GM18511 (cell line): Measurements from ENCODE around the gene SH3TC1.
A peak's percentile ranks its signal among the peaks of the same experiment; 100 is the strongest.

Experiments
- ATAC-seq: cut with Tn5 transposase; IDR thresholded peaks from one replicate; pipeline ENCODE4 v1.9.1; 2021; ENCODE audit warnings: mild to moderate bottlenecking, moderate library complexity; ENCODE audit not compliant: unreplicated experiment

SH3TC1 gene

DNA sequence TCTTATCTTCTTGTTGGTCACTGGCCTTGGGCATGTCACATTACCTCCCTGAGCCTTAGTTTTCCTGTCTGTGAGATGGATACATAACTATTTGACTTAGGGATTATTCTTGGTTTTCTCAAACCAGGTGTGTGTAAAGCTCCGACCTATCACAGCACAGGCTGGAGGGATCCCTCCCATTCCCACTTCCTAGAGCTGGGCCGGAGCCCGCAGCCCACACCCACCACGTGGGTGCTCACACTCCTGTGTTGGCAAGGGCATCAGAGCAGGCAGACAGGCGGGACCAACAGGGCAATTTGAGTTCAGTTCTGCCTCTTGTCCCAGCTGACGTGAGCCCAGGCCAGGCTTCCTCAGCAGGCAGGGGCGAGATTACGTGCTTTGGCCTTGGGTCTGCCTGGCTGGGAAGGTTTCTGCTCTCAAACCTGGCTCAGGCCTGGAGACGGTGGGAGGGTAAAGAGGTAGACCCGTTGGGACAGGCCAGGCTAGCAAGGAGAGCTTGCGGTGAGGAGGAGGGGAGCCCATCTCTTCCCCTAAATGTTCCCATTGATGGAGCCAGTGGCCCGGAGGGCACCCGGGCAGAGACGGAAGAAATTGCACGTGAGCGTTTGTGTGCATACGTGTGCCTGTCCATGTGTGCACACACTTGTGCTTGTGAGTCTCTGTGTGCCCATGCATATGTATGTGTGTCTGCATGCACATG lies 734 bp upstream of the SH3TC1 start:
- ATAC-seq: no peak

DNA sequence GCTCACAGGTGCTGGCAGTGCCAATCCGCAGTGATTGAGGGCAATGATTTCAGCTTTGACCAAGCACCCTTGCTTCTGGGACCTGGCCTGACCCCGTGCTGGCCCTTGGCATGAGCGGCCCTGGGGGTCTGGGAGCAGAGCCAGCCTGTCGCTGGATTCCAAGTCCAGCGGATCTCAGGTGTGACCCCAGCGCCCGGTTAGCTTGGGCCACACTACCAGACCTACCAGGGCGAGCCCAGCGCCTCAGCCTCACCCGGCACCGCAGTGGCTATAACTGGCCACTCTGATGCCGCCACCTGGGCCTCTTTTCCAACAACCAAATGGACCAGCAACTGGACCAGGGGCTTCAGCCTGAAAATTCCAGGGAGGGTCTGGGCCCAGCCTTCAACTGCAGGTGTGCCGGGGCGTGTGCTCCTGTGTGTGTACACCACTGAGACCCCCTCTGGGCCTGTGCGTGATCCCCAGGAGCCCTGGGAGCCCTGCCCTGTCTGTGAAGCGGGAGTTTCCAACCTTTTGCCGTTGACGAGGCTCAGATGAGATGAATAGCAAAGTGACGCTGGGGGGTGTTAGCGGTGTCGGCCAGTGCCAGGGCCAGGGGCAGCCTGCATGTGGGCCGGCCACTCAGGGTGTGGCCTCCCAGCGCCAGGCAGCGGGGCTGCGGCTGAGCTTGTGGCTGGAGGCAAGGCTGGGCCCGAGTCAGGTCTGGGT lies 658 bp downstream of the SH3TC1 start:
- ATAC-seq: no peak

GRCh38 chr4:8200302-8200975 lies 1.3 kb downstream of the SH3TC1 start:
- no peak for ATAC-seq

DNA sequence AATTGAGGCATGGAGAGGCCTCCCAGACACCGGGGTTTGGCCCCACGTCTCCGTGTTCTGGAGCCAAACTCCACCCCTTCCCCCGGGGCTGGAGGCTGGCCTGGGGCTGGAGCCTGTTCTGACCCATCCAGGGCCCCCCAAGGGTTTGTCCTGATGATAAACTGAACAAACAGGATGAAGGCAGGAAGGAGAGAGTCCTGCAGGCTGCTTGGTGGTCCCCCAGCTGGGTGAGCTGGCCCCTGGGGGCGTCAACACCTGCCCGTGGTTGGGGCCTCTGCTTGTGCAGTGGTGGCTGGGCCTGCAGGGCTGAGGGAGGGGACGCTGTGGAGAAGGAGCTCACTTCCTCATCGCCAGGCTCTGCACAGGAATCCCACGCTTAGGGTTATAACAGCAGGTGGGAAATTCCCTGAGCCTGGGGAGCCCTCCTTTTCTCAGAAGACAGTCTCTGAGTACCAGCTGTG lies 2.3 kb downstream of the SH3TC1 start:
- ATAC-seq: peak; percentile 55

GRCh38 chr4:8202108-8203051 lies 3.3 kb downstream of the SH3TC1 start:
- ATAC-seq: no peak

DNA sequence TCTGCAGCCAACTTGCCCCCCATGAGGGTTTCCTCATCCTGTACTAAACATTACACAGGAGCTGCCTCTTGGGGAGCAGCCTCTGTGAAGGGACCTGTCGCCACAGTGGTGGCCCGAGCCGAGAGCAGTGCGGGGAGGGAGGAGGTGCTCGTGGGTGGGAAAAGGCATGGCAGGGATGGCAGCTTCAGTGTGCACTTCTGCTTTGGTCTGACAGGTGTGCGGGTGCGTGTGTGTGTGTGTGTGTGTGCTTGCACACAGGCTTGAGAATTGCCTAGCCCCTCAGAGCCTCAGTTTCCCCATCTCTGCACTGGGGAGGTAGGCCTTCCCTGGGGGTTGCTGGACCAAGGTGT lies 3.9 kb downstream of the SH3TC1 start:
- no peak for ATAC-seq

DNA sequence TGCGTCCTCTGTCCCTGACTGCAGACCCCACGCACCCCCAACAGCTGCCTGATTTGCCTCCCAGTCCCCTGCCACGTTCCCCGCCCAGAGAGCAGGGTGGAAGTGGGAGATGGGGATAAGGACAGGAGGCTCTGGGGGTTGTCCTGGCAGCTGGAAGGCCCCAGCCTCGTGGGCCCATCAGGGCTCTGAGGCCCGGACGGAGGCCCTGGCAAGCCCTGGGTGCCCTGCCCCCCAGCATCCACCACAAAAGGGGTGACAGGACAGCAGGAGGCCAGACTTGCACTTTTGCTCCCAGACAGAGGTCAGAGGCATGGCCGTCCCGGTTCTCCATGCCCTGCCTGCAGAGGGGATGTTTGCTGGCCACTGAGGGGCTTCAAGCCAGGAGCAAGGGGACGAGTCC lies 4.7 kb downstream of the SH3TC1 start:
- no peak for ATAC-seq

DNA sequence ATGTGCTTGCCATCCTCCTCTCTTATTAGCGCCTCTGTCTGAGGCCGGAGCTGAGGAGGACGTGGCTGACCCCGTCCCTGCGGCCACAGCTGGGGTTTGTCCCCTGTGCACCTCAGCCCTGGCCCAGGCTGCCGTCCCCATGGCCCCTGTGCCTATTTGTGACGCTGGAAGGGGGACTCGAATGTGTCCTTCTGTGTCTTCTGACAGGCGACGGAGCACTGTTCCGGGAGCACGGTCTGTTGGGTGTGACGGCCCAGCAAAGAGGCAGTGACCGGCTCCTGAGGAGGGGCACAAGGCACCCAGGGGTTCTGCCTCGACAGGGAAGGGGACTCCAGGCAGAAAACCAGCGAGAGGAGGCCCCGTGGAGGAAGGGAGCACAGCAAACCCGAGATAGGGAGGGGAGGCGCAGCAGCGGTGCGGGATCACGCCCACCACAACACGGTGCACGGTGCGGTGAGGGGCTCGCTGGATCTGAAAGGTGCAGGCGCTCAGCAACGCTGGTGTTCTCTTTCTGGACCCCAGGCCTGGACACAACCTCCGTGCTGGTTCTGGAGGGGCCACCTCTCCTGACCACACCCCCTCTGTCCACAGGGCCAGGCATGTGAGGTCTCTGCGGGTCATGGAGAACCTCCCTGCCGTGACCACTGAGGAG lies 5.6 kb downstream of the SH3TC1 start:
- no peak for ATAC-seq

GRCh38 chr4:8205241-8205707 lies 6.2 kb downstream of the SH3TC1 start:
- no peak for ATAC-seq

DNA sequence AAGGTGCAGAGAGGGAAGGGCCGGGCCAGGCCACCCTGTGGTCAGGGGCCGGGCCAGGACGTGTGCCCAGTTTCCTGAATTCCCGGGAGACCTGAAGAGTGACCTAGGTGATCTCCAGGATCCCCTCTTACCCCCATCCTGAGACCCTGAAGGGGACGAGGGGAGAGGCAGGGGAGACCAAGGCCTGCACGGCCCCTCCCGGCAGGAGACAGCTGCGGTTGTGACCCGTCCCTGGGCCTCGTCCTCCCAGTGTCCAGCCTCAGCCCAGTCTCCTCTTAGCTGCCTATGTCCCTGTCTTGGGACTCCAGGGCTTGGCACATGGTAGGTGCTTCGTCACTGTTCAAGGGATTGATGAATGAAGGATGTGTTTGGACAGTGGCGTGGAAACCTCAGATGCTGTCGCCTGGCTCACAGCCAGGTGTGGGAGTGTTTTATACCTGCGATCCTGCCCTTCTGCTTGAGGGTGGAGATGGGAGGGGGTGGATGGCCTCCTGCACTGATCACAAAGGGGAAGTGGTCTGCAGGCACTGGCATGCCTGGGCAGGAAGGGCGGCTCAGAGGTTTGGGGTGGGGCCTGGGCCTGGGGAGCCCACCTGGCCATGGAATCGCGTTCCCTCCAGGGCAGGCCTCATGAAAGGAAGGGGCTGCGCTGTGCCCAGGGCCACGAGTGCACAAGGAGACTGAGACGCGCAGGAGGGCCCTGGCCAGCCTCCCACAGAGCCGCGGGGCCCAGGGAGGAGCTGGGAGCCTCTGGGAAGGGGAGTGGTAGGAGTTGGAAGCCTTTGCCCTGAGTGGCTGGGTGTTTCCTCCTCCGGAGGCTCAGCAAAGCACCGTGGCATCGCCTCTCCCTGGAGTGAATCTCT lies 6.9 kb downstream of the SH3TC1 start:
- ATAC-seq: peak; percentile 38

GRCh38 chr4:8207314-8207713 lies 8.2 kb downstream of the SH3TC1 start:
- ATAC-seq: no peak

- ATAC-seq: no peak
These were observed 9.5 kb downstream of the SH3TC1 start for GRCh38 chr4:8208565-8208964.

- no peak for ATAC-seq
These were observed 10.2 kb downstream of the SH3TC1 start for GRCh38 chr4:8209181-8209874.

DNA sequence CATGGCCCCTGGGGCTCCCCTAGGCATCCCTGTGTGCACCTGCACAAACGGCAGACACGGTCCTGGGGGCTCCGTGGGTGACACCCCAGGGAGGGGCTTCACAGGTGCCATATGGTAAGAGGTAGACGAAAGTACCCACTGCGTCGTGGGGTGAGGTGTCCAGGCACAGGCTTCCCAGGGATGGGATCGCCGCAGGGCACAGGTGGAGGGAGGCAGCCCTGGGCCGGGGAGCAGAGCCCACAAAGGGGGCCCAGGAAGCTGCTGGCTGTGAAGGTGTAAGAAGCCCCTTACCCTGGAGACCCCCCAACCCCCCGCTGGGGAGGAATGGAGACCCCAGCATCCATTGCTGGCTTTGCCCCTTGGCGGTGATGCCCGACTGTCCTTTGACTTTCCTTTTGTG lies 10.9 kb downstream of the SH3TC1 start:
- ATAC-seq: no peak

DNA sequence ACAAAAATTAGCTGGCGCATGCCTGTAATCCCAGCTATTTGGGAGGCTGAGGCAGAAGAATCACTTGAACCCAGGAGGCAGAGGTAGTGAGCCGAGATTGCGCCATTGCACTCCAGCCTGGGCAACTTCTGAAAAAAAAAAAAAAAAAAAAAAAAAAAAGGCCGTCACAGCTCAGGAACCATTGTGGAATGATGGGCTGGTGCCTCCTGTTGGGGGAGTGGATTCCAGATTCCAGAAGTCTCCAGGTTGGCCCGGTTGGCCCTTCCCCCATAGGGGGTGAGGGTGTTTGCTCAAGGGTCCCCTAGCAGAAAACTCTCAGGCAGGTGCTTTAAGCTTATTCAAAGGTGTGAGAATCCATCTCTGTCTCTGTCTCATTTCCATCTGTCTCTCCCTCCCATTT lies 11.5 kb downstream of the SH3TC1 start:
- ATAC-seq: no peak

- ATAC-seq: no peak
These were observed 12.2 kb downstream of the SH3TC1 start for GRCh38 chr4:8211251-8211650.

DNA sequence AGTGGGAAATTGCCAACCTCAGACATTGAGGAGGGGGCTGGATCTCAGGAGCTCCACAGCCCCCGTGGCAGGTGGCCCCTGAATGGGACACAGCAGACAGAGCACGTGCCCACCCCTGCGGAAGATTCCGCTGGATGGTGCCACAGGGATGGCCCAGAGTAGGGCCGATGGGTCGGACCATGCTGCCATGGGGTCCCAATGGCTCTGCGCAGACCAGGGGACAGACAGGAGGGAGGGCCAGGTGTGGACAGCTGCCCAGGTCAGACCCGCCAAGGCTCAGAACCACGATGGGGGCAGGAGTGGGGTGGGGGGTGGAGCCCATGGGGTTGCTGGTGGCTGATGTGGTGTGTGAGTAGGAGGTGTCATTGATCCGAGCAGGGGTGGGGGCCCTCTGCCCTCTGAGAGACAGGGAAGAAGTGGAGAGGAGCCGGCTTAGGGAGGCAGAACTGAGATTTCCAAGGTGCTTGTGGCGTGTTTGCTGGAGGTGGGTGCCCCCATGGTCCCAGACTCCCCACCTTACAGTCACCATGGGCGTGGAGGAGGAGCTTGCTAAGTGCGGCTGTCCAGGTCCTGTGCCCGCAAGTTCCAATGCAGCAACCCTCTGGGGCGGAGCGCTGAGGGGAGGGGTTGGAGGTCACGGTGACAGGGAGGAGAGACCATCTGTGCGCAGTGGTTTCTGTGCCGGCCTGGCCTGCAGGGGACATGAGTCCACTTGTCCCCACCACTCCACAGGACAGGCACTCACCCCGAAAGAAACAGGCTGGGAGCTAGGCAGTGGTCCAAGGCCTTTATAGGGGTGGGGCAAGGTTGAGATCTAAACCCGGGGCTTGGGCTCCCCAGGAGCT lies 12.9 kb downstream of the SH3TC1 start:
- no peak for ATAC-seq

GRCh38 chr4:8212622-8213021 lies 13.5 kb downstream of the SH3TC1 start:
- ATAC-seq: no peak
